CD14-positive monocyte (primary cell): ENCODE results near the gene DNAJB8. TPM values are rescaled to one million over a fixed set of nuclear protein-coding genes. Genes with fewer than 3 reads are reported as not detected.

ENCODE experiments used
- DNase-seq, 3 donors: peaks; one replicate each; pipeline ENCODE4 v3.0.0-alpha.2; 2011 to 2022
- H2AFZ ChIP-seq: 2 replicates; pipeline ENCODE4 v1.6.0; 2012; ENCODE audit warnings: mild to moderate bottlenecking, low read depth, low read length, inconsistent platforms; ENCODE audit not compliant: insufficient read depth, poor library complexity, severe bottlenecking
- H3K27ac ChIP-seq, 2 donors: 1 replicate in 1 of 2; 2 replicates in 1 of 2; pipeline ENCODE4 v1.5.1; 2012 to 2013; ENCODE audit warnings: low read length in 2 of 2, control low read depth in 1 of 2, inconsistent platforms in 1 of 2, low read depth in 1 of 2, mild to moderate bottlenecking in 1 of 2
- H3K27me3 ChIP-seq, 2 donors: one replicate each; pipeline versions ENCODE4 v1.6.0 to v1.6.1; 2011 to 2013; ENCODE audit warnings: low read length in 2 of 2; ENCODE audit not compliant: control insufficient read depth in 2 of 2, insufficient read depth in 2 of 2
- H3K36me3 ChIP-seq, 2 donors: replicated peaks in 1 of 2; 1 replicate in 1 of 2; 2 replicates in 1 of 2; pipeline versions ENCODE4 v1.5.1 to v1.6.1; 2012 to 2013; ENCODE audit warnings: low read length in 2 of 2, control low read depth in 1 of 2, inconsistent platforms in 1 of 2, mild to moderate bottlenecking in 1 of 2; ENCODE audit not compliant: insufficient read depth in 2 of 2, control insufficient read depth in 1 of 2
- H3K4me1 ChIP-seq, 2 donors: 1 replicate in 1 of 2; 2 replicates in 1 of 2; pipeline versions ENCODE4 v1.5.1 to v1.6.1; 2012 to 2013; ENCODE audit warnings: low read length in 2 of 2, control low read depth in 1 of 2, inconsistent platforms in 1 of 2, mild to moderate bottlenecking in 1 of 2, moderate library complexity in 1 of 2; ENCODE audit not compliant: insufficient read depth in 2 of 2, control insufficient read depth in 1 of 2
- H3K4me2 ChIP-seq: replicated peaks from 2 replicates; pipeline ENCODE3; 2012; ENCODE audit warnings: low read length, moderate library complexity, mild to moderate bottlenecking; ENCODE audit not compliant: poor library complexity, severe bottlenecking; ENCODE audit errors: extremely low read depth
- H3K4me3 ChIP-seq, 3 experiments: fragments of 200-600 bp in 1 of 3; sonication (generic) in 1 of 3; replicated peaks in 1 of 3; 1 replicate in 2 of 3; 2 replicates in 1 of 3; pipeline ENCODE4 v1.5.1; 2011 to 2013; ENCODE audit warnings: low read length in 3 of 3, mild to moderate bottlenecking in 3 of 3, control low read depth in 2 of 3, low read depth in 2 of 3, inconsistent platforms in 1 of 3, moderate library complexity in 1 of 3
- H3K79me2 ChIP-seq: 2 replicates; pipeline ENCODE4 v1.6.0; 2012; ENCODE audit warnings: mild to moderate bottlenecking, control low read depth, inconsistent platforms, low read length, moderate library complexity; ENCODE audit not compliant: insufficient read depth
- H3K9ac ChIP-seq: 2 replicates; pipeline ENCODE4 v1.6.0; 2017; ENCODE audit warnings: low read length, mild to moderate bottlenecking; ENCODE audit not compliant: insufficient read depth, poor library complexity, severe bottlenecking
- H3K9me3 ChIP-seq, 2 donors: replicated peaks in 1 of 2; 1 replicate in 1 of 2; 2 replicates in 1 of 2; pipeline versions ENCODE4 v1.5.1 to v1.6.1; 2012 to 2013; ENCODE audit warnings: low read length in 2 of 2, control low read depth in 1 of 2; ENCODE audit not compliant: control insufficient read depth in 1 of 2, insufficient read depth in 1 of 2
- H4K20me1 ChIP-seq: 2 replicates; pipeline ENCODE4 v1.6.0; 2012; ENCODE audit warnings: mild to moderate bottlenecking, low read length, control low read depth, moderate library complexity; ENCODE audit not compliant: insufficient read depth
- H3K27ac Mint-ChIP-seq, 7 donors: one replicate each; pipeline ENCODE4 v1.8.0; 2020; ENCODE audit warnings: mild to moderate bottlenecking in 7 of 7, mixed read lengths in 7 of 7, moderate library complexity in 6 of 7, inconsistent platforms in 2 of 7
- H3K27me3 Mint-ChIP-seq, 3 donors: one replicate each; pipeline ENCODE4 v1.8.0; 2021 to 2022; ENCODE audit warnings: low read depth in 3 of 3, mild to moderate bottlenecking in 3 of 3, mixed read lengths in 3 of 3, moderate library complexity in 3 of 3, inconsistent platforms in 1 of 3
- H3K36me3 Mint-ChIP-seq, 2 donors: one replicate each; pipeline ENCODE4 v1.8.0; 2020; ENCODE audit warnings: mixed read lengths in 2 of 2, inconsistent platforms in 1 of 2, mild to moderate bottlenecking in 1 of 2
- H3K4me1 Mint-ChIP-seq: one replicate; pipeline ENCODE4 v1.8.0; 2020; ENCODE audit warnings: mild to moderate bottlenecking, mixed read lengths
- H3K4me3 Mint-ChIP-seq, 2 donors: one replicate each; pipeline ENCODE4 v1.8.0; 2020; ENCODE audit warnings: mild to moderate bottlenecking in 2 of 2, mixed read lengths in 2 of 2, moderate library complexity in 1 of 2
- H3K9me3 Mint-ChIP-seq, 7 donors: one replicate each; pipeline ENCODE4 v1.8.0; 2020 to 2022; ENCODE audit warnings: mixed read lengths in 7 of 7, mild to moderate bottlenecking in 6 of 7, moderate library complexity in 6 of 7, inconsistent platforms in 2 of 7
- WGBS: methylation state at CpG from one replicate; pipeline ENCODE4 v1.1.5; 2013; ENCODE audit warnings: missing lambda C conversion rate; ENCODE audit not compliant: insufficient coverage; 5-methylcytosine and 5-hydroxymethylcytosine counted together
- intact Hi-C, 2 donors: fragments of 100-400 bp; cut with micrococcal nuclease; formaldehyde crosslinking; loops; one replicate each; pipeline versions ENCODE4 v1.15.0 to v1.15.1; 2023
- polyA plus RNA-seq, 3 donors: library from polyadenylated mRNA; depleted of rRNA in 1 of 3; unstranded in 2 of 3; stranded (reverse) in 1 of 3; fragments of 300-500 nt in 2 of 3; fragments of >200 nt in 1 of 3; fragmentation: Illumina TruSeq in 2 of 3; gene quantifications; 1 replicate in 2 of 3; 2 replicates in 1 of 3; pipeline ENCODE4 v1.2.3, GENCODE V29; 2012 to 2021
- TF ChIP-seq, protein P1 (sequence below): fragments of 200-600 bp; IDR thresholded peaks from one replicate; pipeline ENCODE4 v1.8.0; 2022; ENCODE audit warnings: antibody characterized with exemption, mild to moderate bottlenecking

DNAJB8 gene
- polyA plus RNA-seq, 3 donors: not detected

- H3K9me3 ChIP-seq: peaks cover 0 to 5% of the 10 kb centered on the region in 2 donors
- WGBS: 94% methylated on average over 2 of the region's 2 CpGs
- H3K4me2 ChIP-seq: no peak overlapping the region
- H3K27ac Mint-ChIP-seq: no peak overlapping the region
- H3K9me3 Mint-ChIP-seq: peaks cover 0 to 7% (median 3%) of the 10 kb centered on the region in 7 donors
- no peak overlapping the region for H3K9ac ChIP-seq
- peaks cover 41 to 68% (median 46%) of the 10 kb centered on the region in 3 donors for H3K27me3 Mint-ChIP-seq
- peaks cover 6% of the 10 kb centered on the region for H3K4me1 Mint-ChIP-seq
- intact Hi-C loops: loop anchor here in 1 of 2 donors (5.0 kb wide), 1 partner anchor 58 kb away; the partner anchor contains the start of gene GATA2
- peaks cover 17 to 52% of the 10 kb centered on the region in 2 donors for H3K27me3 ChIP-seq
- H2AFZ ChIP-seq: no peak overlapping the region
- no peak overlapping the region for H3K4me3 ChIP-seq
- peak overlapping the region in 1 of 2 donors; percentile 74 for H3K4me3 Mint-ChIP-seq
- TF ChIP-seq, protein P1, sequence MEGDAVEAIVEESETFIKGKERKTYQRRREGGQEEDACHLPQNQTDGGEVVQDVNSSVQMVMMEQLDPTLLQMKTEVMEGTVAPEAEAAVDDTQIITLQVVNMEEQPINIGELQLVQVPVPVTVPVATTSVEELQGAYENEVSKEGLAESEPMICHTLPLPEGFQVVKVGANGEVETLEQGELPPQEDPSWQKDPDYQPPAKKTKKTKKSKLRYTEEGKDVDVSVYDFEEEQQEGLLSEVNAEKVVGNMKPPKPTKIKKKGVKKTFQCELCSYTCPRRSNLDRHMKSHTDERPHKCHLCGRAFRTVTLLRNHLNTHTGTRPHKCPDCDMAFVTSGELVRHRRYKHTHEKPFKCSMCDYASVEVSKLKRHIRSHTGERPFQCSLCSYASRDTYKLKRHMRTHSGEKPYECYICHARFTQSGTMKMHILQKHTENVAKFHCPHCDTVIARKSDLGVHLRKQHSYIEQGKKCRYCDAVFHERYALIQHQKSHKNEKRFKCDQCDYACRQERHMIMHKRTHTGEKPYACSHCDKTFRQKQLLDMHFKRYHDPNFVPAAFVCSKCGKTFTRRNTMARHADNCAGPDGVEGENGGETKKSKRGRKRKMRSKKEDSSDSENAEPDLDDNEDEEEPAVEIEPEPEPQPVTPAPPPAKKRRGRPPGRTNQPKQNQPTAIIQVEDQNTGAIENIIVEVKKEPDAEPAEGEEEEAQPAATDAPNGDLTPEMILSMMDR: no peak
- no peak overlapping the region for H3K27ac ChIP-seq
- no peak for DNase-seq
- H3K36me3 ChIP-seq: no peaks in the 10 kb centered on the region
- H3K4me1 ChIP-seq: peaks cover 0 to 8% of the 10 kb centered on the region in 2 donors
- H3K36me3 Mint-ChIP-seq: no peaks in the 10 kb centered on the region
- no peaks in the 10 kb centered on the region for H3K79me2 ChIP-seq
- no peaks in the 10 kb centered on the region for H4K20me1 ChIP-seq
These were observed 32.9 kb downstream of the DNAJB8 start for GRCh38 chr3:128433837-128434165.

DNA sequence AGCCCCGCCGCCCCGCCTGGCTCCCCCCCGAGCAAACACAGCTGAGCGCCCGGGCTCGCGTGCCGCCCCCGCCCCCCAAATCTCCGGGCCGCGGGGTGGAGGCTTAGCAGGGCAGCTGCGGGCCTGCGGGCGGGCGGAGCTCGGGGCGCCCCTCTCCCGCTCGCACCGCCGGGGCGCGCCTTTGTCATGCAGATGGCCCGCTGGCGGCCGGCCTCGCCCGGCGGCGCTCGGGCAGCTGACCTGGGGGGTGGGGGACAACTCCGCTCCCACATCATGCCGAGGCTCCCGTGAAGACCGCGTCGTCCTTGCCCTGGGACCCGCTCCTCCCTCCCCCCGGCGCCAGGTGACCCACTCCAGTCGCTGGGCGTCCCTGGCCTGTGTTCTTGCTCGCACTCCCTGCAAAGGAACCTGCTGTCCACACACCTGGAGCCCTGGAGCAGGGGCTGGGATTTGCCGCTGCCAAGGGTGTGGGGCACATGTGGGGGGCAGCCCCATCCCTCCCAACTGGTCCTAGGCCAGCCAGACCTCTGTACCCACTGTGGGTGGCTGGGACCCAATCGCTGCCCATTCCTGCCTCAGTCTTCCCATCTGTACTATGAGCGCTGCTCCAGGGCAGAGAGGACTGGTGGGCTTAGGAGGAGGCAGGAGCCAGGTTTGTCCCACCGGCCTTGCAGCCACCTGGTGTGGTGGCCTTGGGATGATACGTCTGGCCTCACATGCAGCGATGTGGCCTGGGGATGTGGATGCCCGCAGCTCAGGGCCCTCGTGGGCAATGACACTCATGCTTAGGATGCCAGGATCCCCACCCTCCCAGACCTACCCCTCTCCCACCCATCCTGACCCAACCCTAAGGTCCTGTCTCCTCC, 33.5 kb downstream of the DNAJB8 start:
- peaks cover 0 to 7% (median 3%) of the 10 kb centered on the region in 7 donors for H3K9me3 Mint-ChIP-seq

More for the DNA sequence above, 33.5 kb downstream of the DNAJB8 start:
- Histone ChIP-seq H3K36me3 (no peaks in the 10 kb centered on the region), H4K20me1 (no peaks in the 10 kb centered on the region), H3K9ac (no peak overlapping the region), H3K27me3 (peaks cover 17 to 52% of the 10 kb centered on the region in 2 donors), H3K4me1 (peaks cover 0 to 8% of the 10 kb centered on the region in 2 donors), H3K9me3 (peaks cover 0 to 5% of the 10 kb centered on the region in 2 donors), H3K4me3 (no peak overlapping the region), H3K4me2 (no peak overlapping the region), H3K27ac (no peak overlapping the region), H2AFZ (no peak overlapping the region), H3K79me2 (no peaks in the 10 kb centered on the region)
- Mint-ChIP-seq H3K4me1 (peaks cover 6% of the 10 kb centered on the region), H3K36me3 (no peaks in the 10 kb centered on the region), H3K4me3 (peak overlapping the region in 1 of 2 donors; percentile 74), H3K27ac (no peak overlapping the region), H3K27me3 (peaks cover 41 to 70% (median 46%) of the 10 kb centered on the region in 3 donors)
- intact Hi-C loops: loop anchor here in 1 of 2 donors (5.0 kb wide), 1 partner anchor 59 kb away; the partner anchor contains the start of gene GATA2
- no peak for DNase-seq
- WGBS: 9% methylated on average over 48 of the region's 53 CpGs
- TF ChIP-seq, protein P1: no peak
